ENCODE measurements around the gene MMEL1. TPM values are rescaled to one million over a fixed set of nuclear protein-coding genes. Genes with fewer than 3 reads are reported as not detected.

Gene MMEL1
- total RNA-seq, 1 donor from 2014 or later, result 0.65 TPM

- DNase-seq (ENCODE audit: low read depth), result peak; percentile 72
Observed at GRCh38 chr1:2642560-2643413, 10.0 kb upstream of the MMEL1 start.

GRCh38 chr1:2642131-2642559 is 9.3 kb upstream of the MMEL1 start:
- no peak for DNase-seq (ENCODE audit: low read depth)

DNA sequence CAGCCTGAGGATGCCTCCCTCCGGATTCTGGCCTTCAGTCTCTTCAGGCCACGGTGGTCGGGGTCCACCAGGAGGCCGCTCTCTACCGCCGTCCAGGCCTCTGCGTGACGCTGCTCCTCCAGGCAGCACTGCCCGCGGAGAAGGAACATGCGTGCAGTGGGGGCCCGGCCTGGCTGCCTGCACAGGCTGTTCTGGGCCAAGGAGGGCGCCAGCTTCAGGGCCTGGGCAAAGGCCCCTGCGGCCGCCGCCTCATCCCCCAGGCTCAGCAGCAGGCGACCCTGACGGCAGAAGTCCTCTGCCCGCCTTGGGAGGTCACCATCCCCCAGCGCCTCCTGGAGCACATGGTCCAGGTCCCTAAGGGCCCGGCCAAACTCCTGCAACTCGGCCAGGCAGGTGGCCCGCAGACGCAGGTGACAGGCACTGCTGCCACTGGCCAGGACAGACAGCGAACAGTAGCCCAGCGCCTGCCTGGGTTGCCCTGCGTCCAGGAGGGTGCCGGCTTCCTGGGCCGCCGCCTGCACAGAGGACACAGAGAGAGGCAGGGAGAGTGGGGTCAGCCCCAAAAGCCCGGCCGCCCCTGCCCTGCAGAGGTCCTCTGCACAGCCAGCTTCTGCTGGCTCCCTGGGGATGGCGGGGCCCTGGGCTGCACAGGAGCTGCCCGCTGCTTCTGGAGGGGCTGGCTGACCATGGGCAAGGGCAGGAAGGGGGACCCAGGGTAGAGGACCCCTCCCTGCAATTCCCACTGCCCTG is 8.7 kb upstream of the MMEL1 start:
- no peak for DNase-seq (ENCODE audit: low read depth)

DNA sequence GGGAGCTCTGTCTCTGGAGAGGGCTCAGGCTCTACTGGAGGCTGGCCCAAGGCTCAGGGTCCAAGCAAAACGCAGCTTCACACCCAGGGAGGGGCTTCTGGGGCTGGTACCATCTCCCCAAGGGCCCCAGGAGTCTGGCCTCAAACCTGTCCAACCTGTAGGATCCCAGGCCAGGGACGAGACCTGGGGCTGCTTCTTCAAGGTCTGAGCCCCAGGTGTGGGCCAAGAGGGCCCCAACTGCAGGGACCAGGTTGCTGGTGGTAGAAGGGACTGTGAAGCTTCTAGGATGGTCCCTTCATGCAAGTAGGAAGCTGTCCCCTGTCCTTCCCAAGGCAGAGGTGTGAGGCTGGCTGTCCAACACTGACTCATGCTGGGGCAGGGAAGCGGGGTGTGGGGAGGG is 7.8 kb upstream of the MMEL1 start:
- DNase-seq (ENCODE audit: low read depth), result no peak

- DNase-seq (ENCODE audit: low read depth), result no peak
Observed at GRCh38 chr1:2639607-2640521, 7.0 kb upstream of the MMEL1 start.

DNA sequence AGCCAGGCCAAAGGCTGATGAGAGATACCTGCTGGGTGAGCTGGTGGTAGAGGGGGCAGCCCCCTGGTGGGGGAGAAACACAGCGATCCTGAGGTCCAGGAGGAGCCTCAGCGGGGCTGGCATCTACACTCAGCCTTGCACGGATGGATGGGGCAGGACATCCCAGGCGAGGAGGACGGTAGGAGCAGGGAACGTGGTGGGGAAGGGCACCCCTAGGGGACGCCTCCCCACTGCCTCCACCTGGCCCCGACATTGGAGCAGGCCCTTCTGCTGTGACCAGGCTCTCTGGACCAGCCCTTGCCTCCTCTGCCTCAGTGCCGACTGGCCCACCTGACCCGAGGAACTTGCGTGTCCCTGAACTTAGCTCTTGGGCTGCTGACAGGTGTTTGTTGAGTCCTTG is 6.4 kb upstream of the MMEL1 start:
- DNase-seq (ENCODE audit: low read depth), result no peak

GRCh38 chr1:2638466-2639115 is 5.8 kb upstream of the MMEL1 start:
- no peak for DNase-seq (ENCODE audit: low read depth)

DNA sequence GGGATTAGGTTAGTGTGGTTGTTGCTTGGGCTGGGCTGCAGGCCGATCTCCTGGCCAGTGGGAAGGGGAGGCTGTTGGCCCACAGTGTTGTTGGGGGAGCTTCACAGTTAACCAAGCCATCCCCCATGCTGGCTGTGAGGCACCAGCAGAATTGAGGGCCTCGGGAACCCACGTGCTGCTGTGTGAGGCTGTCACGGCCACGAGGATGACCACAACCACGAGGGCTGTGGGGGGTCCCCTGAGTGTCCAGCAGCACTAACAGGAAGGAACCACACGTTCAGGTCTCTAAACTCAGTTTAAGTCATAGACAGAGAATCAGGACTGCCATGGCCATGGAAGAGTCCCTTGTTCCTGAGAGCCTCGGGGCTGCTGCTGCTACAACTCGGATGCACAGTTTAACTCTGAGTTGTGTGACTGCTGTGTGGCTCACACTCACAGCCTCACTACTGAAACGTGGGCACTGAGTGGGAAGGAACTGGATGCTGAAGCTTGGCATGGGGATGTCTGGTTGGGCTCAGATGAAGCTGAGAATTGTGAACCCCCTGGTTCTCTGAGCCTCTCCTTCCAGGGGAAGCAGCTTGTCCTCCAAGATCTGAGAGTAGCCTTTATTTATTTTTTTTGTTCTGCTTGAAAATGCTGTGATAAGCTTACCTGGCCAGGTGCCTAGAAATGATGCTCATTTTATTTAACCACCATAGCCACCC is 4.8 kb upstream of the MMEL1 start:
- DNase-seq (ENCODE audit: low read depth), result no peak

- no peak for DNase-seq (ENCODE audit: low read depth)
Observed at GRCh38 chr1:2636733-2637132, 3.9 kb upstream of the MMEL1 start.

DNA sequence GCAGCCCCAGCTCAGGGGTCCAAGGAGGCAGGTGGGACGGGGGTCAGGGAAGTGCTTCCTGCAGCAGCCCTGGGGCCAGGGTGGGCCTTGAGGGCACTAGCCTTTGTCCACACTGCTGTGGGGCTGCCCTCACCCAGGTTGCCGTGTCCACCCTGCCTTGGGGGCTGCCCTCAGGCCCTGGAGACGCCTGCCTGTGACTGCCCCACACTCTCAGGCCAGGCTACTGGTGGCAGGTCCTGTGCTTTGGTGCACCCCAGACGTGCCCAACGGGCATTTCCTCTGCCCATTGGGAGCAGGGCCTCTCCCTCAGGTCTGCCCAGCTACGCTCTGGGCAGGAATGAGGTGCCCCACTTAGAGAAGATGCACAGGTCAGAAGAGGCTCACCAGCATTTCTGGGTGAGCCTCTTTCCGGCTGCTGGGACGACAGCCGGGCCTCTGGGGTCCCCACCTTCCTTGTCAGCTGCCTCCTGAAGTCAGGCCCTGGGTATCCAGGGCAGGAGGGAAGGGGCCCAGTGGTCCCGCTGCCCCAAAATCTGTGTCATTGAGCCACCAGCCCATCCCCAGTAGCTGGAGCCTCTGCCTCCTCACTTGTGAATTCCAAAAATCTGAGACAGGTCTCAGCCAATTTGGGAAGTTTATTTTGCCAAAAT is 2.7 kb upstream of the MMEL1 start:
- no peak for DNase-seq (ENCODE audit: low read depth)

- DNase-seq (ENCODE audit: low read depth), result no peak
Observed at GRCh38 chr1:2633936-2634491, 1.2 kb upstream of the MMEL1 start.

GRCh38 chr1:2633366-2633935 is 635 bp upstream of the MMEL1 start:
- no peak for DNase-seq (ENCODE audit: low read depth)

- DNase-seq (ENCODE audit: low read depth), result no peak
Observed at GRCh38 chr1:2632051-2632430, 775 bp downstream of the MMEL1 start.

DNA sequence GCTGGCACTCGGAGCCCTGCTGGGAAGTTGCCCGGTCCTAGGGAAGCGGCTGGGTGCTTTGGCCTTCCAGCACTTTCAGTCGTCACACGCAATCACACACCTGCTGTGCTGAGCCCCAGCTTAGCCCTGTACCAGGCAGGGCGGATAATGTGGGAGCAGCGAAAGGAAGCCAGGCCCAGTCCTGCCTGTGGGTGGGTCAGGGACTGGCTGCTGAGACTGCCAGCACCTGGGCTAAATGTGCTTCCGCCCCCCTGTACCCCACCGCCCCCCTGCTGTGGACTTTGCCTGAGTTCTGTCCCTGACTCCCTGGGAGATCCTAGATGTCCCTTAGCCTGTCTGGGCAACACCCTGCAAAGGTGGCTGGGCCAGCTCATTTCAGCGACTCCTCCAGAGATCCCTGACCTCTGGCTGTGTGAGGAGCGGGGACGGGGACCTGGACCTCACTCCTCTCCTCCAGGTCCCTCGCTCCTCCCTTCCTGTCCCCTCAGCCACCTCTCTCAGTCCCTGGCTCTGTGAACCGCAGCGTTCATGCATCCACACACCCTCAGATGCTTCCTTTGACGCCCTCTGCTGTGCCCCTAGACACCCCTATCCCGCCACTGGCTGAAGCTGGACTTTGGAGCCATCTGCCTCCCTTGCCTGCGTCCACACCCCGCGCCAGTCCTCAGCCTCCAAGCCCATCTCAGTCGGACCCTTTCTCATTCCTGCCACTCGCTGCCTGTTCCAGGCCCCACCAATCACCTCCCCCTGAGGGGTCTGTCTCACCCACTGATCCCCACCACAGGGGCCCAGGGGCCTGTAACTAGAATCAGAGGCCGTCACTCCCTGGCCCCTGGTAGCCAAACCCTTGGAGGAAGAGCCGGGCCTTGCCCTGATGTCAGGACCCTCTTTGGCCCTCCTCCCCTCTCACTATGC is 1.4 kb downstream of the MMEL1 start:
- no peak for DNase-seq (ENCODE audit: low read depth)

DNA sequence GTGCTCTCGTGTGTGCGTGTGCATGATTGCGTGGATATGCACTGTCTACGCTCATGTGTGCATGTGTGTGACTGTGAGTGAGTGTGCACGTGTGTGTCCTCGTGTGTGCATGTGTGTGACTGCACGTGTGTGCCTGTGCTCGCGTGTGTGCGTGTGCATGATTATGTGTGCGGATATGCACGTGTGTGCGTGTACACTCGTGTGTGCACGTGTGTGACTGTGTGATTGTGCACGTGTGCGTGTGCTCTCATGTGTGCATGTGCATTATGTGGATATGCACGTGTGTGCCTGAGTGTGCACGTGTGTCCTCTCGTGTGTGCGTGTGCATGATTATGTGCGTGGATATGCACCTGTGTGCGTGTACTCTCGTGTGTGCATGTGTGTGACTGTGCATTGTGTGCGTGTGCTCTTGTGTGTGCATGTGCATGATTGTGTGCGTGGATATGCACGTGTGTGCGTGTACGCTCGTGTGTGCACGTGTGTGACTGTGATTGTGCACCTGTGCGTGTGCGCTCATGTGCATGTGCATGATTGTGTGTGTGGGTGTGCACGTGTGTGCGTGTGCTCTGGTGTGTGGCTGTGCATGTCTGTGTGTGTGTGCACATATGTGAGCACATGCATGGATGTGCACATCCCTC is 2.2 kb downstream of the MMEL1 start:
- no peak for DNase-seq (ENCODE audit: low read depth)

GRCh38 chr1:2629627-2630497 is 3.0 kb downstream of the MMEL1 start:
- no peak for DNase-seq (ENCODE audit: low read depth)
